HG02938 (cell line): ENCODE results near the gene DCAF17.
A peak's percentile ranks its signal among the peaks of the same experiment; 100 is the strongest.

Source experiments
- ATAC-seq: cut with Tn5 transposase; IDR thresholded peaks from one replicate; pipeline ENCODE4 v1.9.1; 2021; ENCODE audit warnings: mild to moderate bottlenecking, moderate library complexity; ENCODE audit not compliant: unreplicated experiment

The DCAF17 gene

GRCh38 chr2:171434013-171434989, at the start of gene DCAF17:
Gene DCAF17 (plus strand): TSS chr2:171434226. CDS start chr2:171434578, 352 bp downstream.
- ATAC-seq: peak; percentile 83

GRCh38 chr2:171386627-171387026, 47.4 kb upstream of the DCAF17 start:
- ATAC-seq: no peak

GRCh38 chr2:171387052-171387451, 47.0 kb upstream of the DCAF17 start:
- ATAC-seq: no peak

- no peak for ATAC-seq
Measured at GRCh38 chr2:171389325-171389724, 44.7 kb upstream of the DCAF17 start.

- no peak for ATAC-seq
Measured at GRCh38 chr2:171389780-171390179, 44.2 kb upstream of the DCAF17 start.

GRCh38 chr2:171390941-171391516, 43.0 kb upstream of the DCAF17 start:
- ATAC-seq: no peak

GRCh38 chr2:171391532-171391931, 42.5 kb upstream of the DCAF17 start:
- no peak for ATAC-seq

- no peak for ATAC-seq
Measured at GRCh38 chr2:171393487-171393886, 40.5 kb upstream of the DCAF17 start.

- no peak for ATAC-seq
Measured at GRCh38 chr2:171394164-171394740, 39.8 kb upstream of the DCAF17 start.

GRCh38 chr2:171399292-171399691, 34.7 kb upstream of the DCAF17 start:
- no peak for ATAC-seq

GRCh38 chr2:171400395-171400794, 33.6 kb upstream of the DCAF17 start:
- no peak for ATAC-seq

GRCh38 chr2:171401947-171402346, 32.1 kb upstream of the DCAF17 start:
- ATAC-seq: no peak

- ATAC-seq: no peak
Measured at GRCh38 chr2:171402906-171403580, 31.0 kb upstream of the DCAF17 start.

- ATAC-seq: no peak
Measured at GRCh38 chr2:171404261-171404660, 29.8 kb upstream of the DCAF17 start.

- no peak for ATAC-seq
Measured at GRCh38 chr2:171404719-171405118, 29.3 kb upstream of the DCAF17 start.

- ATAC-seq: no peak
Measured at GRCh38 chr2:171405546-171405945, 28.5 kb upstream of the DCAF17 start.

GRCh38 chr2:171406044-171406443, 28.0 kb upstream of the DCAF17 start:
- ATAC-seq: peak; percentile 46

- ATAC-seq: peak; percentile 67
Measured at GRCh38 chr2:171407030-171407675, 26.9 kb upstream of the DCAF17 start.

- ATAC-seq: no peak
Measured at GRCh38 chr2:171407676-171408044, 26.4 kb upstream of the DCAF17 start.

GRCh38 chr2:171409436-171409971, 24.5 kb upstream of the DCAF17 start:
- no peak for ATAC-seq
